ENCODE measurements around the gene XAF1.
"Not testable (repeated sequence)": the region's sequence is repeated elsewhere in the genome, so short reads cannot be mapped to it uniquely, and the experiment has no call there.

Gene XAF1

GRCh38 chr17:6812295-6812694 lies 56.4 kb downstream of the XAF1 start:
- no peak for DNase-seq

- no peak for DNase-seq
These were observed 59.9 kb downstream of the XAF1 start for GRCh38 chr17:6815775-6816174.

- not testable (repeated sequence) for DNase-seq
These were observed 60.5 kb downstream of the XAF1 start for GRCh38 chr17:6816368-6816767.

GRCh38 chr17:6818938-6819337 lies 63.1 kb downstream of the XAF1 start:
- DNase-seq: no peak

GRCh38 chr17:6823011-6823442 lies 67.2 kb downstream of the XAF1 start:
- no peak for DNase-seq

All from NCI-H774 (cell line).